Endometrial microvascular endothelial cells (primary cell): Measurements from ENCODE around the gene C9orf50. TPM values are rescaled to one million over a fixed set of nuclear protein-coding genes. Genes with fewer than 3 reads are reported as not detected.

Source experiments
- in situ Hi-C: cut with HindIII; loops from 2 replicates; pipeline ENCODE4 v1.10.0; 2017; ENCODE audit warnings: low sequenced_read_pairs, low pct_unique_long_range_greater_than_20kb; ENCODE audit errors: inconsistent ontology term
- total RNA-seq: library from RNA; depleted of rRNA; stranded (reverse); fragments of >200 nt; gene quantifications from one replicate; pipeline ENCODE4 v1.2.3, GENCODE V29; 2015; ENCODE audit errors: inconsistent ontology term

The C9orf50 gene
- total RNA-seq, 1 donor from 2014 or later = not detected

DNA sequence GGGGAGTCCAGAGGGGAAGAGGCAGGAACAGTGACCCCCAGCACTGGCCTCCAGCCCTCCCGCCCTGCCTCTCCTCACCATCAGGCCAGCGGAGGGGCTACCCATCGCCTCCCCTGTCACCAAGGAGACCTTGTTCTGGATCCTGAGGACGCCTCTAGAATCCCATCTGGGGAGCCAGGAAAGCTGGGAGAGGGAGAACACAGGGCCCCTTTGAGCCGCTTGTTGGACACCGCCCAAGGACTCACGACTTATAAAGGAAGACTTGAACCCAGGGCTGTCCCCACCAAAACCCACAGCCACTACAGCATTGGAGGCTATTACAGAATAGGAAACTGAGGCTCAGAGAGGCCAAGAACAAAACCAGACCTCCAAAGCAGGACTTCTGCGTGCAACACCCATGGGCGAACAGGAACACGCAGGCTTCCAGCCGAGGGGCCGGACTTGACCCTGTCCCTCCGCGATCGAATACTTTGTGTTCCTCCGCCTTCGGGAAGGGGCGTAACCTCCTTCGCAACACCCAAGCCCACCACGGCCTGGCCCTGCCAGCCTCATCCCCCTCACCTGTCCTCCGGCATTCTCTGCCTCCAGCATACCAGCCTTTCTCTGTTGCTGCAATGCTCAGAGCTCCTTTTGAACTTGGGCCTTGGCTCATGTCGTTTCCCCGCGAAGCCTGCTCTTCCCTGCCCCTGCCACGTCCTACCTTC lies 54.2 kb downstream of the C9orf50 start:
- in situ Hi-C loops = no loop called here

DNA sequence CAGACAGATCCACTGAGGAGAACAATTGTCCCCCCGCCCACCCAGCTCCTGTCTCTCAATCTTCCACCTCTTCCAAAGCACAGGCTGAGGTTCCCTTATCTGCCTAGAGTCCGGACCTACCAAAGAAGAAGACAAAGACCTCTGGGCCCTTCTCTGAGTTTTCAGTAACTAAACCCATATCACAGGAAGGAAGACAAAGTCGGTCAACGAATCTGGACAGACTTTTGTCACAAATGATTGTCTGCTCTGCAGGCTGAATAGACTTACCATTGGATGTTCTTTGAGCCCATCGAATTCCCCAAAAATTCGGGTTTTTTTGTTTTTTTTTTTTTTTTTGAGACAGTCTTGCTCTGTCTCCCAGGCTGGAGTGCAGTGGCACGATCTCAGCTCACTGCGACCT lies 58.0 kb downstream of the C9orf50 start:
- in situ Hi-C loops = no loop called here

DNA sequence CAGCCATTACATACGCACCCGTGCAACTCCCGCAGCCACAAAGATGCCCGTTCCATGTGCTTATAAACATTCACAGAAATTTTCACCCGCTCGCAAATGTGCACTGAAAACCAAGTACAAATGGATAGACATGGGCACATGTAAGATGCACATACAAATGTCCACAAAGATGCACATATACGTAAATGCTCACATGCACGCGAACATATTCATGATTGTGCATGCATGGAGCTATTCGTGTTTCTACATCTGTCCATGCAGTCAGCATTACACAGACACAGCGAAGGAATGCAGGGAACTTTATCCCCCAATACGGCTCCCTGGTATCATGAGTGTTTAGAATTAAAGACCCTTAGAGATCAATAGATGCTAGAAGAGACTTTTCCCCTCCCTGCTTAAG lies 58.4 kb downstream of the C9orf50 start:
- in situ Hi-C loops = no loop called here

Other genes starting within 250 kb of the C9orf50 start
- gene NTMT1, start 5.1 kb upstream of the C9orf50 start, total RNA-seq = 64.0 TPM
- 33.6 TPM for gene ASB6, start 21.1 kb upstream of the C9orf50 start, total RNA-seq
- gene PRRX2, start 44.5 kb upstream of the C9orf50 start, total RNA-seq = not detected
- not detected for gene PTGES, start 131.9 kb upstream of the C9orf50 start, total RNA-seq
- gene TOR1B, start 182.1 kb upstream of the C9orf50 start, total RNA-seq = 27.0 TPM
- 92.7 TPM for gene TOR1A, start 203.0 kb upstream of the C9orf50 start, total RNA-seq
- 45.3 TPM for gene C9orf78, start 214.2 kb upstream of the C9orf50 start, total RNA-seq
- gene USP20, start 214.4 kb upstream of the C9orf50 start, total RNA-seq = 9.8 TPM